HEK293 (cell line): ENCODE data around the gene ZFP57.

ENCODE experiments used
- CTCF ChIA-PET: fragments of 350-600 bp; formaldehyde crosslinking; extraction: SDS; loops from one replicate; lab custom pipeline; 2021; ENCODE audit warnings: antibody characterized with exemption; lab: Yijun Ruan, JAX
- POLR2A ChIA-PET: fragments of 300-600 bp; formaldehyde crosslinking; extraction: SDS; loops from one replicate; lab custom pipeline; 2020; ENCODE audit warnings: antibody characterized with exemption, inconsistent platforms; lab: Yijun Ruan, JAX
- H3K27ac ChIP-seq: fragments of 200-500 bp; sonication (Bioruptor generic); 2 replicates; pipeline ENCODE4 v1.5.1; 2014; ENCODE audit warnings: low read depth, low read length, control low read depth, inconsistent platforms; ENCODE audit errors: extremely low read depth
- H3K36me3 ChIP-seq, 2 experiments: fragments of 200-500 bp in 1 of 2; sonication (Bioruptor generic) in 1 of 2; 1 replicate in 1 of 2; 2 replicates in 1 of 2; pipeline ENCODE4 v1.5.1; 2014 to 2017; ENCODE audit warnings: inconsistent platforms in 2 of 2, low read length in 2 of 2; ENCODE audit not compliant: control insufficient read depth in 2 of 2, insufficient read depth in 1 of 2
- H3K4me1 ChIP-seq: fragments of 200-500 bp; sonication (Bioruptor generic); 2 replicates; pipeline ENCODE4 v1.5.1; 2014; ENCODE audit warnings: mild to moderate bottlenecking, low read length, inconsistent platforms; ENCODE audit not compliant: control insufficient read depth, insufficient read depth
- H3K4me3 ChIP-seq: 2 replicates; pipeline ENCODE4 v1.5.1; 2011; ENCODE audit warnings: low read depth, mild to moderate bottlenecking, control low read depth, low read length, moderate library complexity
- H3K9me3 ChIP-seq: fragments of 200-500 bp; sonication (Bioruptor generic); 2 replicates; pipeline ENCODE4 v1.5.1; 2014; ENCODE audit warnings: low read depth, low read length, inconsistent platforms; ENCODE audit not compliant: control insufficient read depth, insufficient read depth
- AEBP2 ChIP-seq: fragments of 450-650 bp; formaldehyde crosslinking; IDR thresholded peaks from 2 replicates; pipeline ENCODE4 v1.5.1; 2016; ENCODE audit warnings: missing biosample characterization, missing genetic modification characterization, borderline replicate concordance
- KLF16 ChIP-seq: fragments of 450-650 bp; formaldehyde crosslinking; IDR thresholded peaks from 2 replicates; pipeline ENCODE4 v1.5.1; 2017; ENCODE audit warnings: missing biosample characterization, missing genetic modification characterization
- KLF8 ChIP-seq: fragments of 450-650 bp; formaldehyde crosslinking; IDR thresholded peaks from 2 replicates; pipeline ENCODE4 v1.5.1; 2016; ENCODE audit warnings: missing biosample characterization, missing genetic modification characterization
- MZF1 ChIP-seq: fragments of 450-650 bp; formaldehyde crosslinking; IDR thresholded peaks from 2 replicates; pipeline ENCODE4 v1.5.1; 2017; ENCODE audit warnings: missing biosample characterization, missing genetic modification characterization, borderline replicate concordance
- SP2 ChIP-seq: fragments of 450-650 bp; formaldehyde crosslinking; IDR thresholded peaks from 2 replicates; pipeline ENCODE4 v1.5.1; 2016; ENCODE audit warnings: missing biosample characterization, missing genetic modification characterization
- ZBTB10 ChIP-seq: fragments of 450-650 bp; formaldehyde crosslinking; IDR thresholded peaks from 2 replicates; pipeline ENCODE4 v1.5.1; 2016; ENCODE audit warnings: missing biosample characterization, missing genetic modification characterization
- ZBTB49 ChIP-seq: fragments of 450-650 bp; formaldehyde crosslinking; IDR thresholded peaks from 2 replicates; pipeline ENCODE4 v1.5.1; 2016; ENCODE audit warnings: missing biosample characterization, missing genetic modification characterization, low read depth
- ZBTB6 ChIP-seq: fragments of 450-650 bp; formaldehyde crosslinking; IDR thresholded peaks from 2 replicates; pipeline ENCODE4 v1.5.1; 2017; ENCODE audit warnings: missing biosample characterization, missing genetic modification characterization
- ZNF133 ChIP-seq: fragments of 450-650 bp; formaldehyde crosslinking; IDR thresholded peaks from 2 replicates; pipeline ENCODE4 v1.5.1; 2016; ENCODE audit warnings: missing biosample characterization, missing genetic modification characterization
- ZNF2 ChIP-seq: fragments of 450-650 bp; formaldehyde crosslinking; IDR thresholded peaks from 2 replicates; pipeline ENCODE4 v1.5.1; 2016; ENCODE audit warnings: missing biosample characterization, missing genetic modification characterization
- ZNF280D ChIP-seq: fragments of 450-650 bp; formaldehyde crosslinking; IDR thresholded peaks from 2 replicates; pipeline ENCODE4 v1.5.1; 2016; ENCODE audit warnings: missing biosample characterization, missing genetic modification characterization
- ZNF292 ChIP-seq: fragments of 450-650 bp; formaldehyde crosslinking; IDR thresholded peaks from 2 replicates; pipeline ENCODE4 v1.5.1; 2016; ENCODE audit warnings: low read depth, missing biosample characterization, missing genetic modification characterization, borderline replicate concordance
- ZNF362 ChIP-seq: fragments of 450-650 bp; formaldehyde crosslinking; IDR thresholded peaks from 2 replicates; pipeline ENCODE4 v1.5.1; 2016; ENCODE audit warnings: missing biosample characterization, missing genetic modification characterization
- ZNF404 ChIP-seq: fragments of 450-650 bp; formaldehyde crosslinking; IDR thresholded peaks from 2 replicates; pipeline ENCODE4 v1.5.1; 2017; ENCODE audit warnings: missing biosample characterization, missing genetic modification characterization
- ZNF416 ChIP-seq: fragments of 450-650 bp; formaldehyde crosslinking; IDR thresholded peaks from 2 replicates; pipeline ENCODE4 v1.5.1; 2016; ENCODE audit warnings: missing biosample characterization, missing genetic modification characterization
- ZNF473 ChIP-seq: fragments of 450-650 bp; formaldehyde crosslinking; IDR thresholded peaks from 2 replicates; pipeline ENCODE4 v1.5.1; 2017; ENCODE audit warnings: missing biosample characterization, missing genetic modification characterization
- ZNF48 ChIP-seq: fragments of 450-650 bp; formaldehyde crosslinking; IDR thresholded peaks from 2 replicates; pipeline ENCODE4 v1.5.1; 2016; ENCODE audit warnings: missing biosample characterization, missing genetic modification characterization
- ZNF514 ChIP-seq: fragments of 450-650 bp; formaldehyde crosslinking; IDR thresholded peaks from 2 replicates; pipeline ENCODE4 v1.5.1; 2016; ENCODE audit warnings: missing biosample characterization, missing genetic modification characterization
- ZNF596 ChIP-seq: fragments of 450-650 bp; IDR thresholded peaks from 2 replicates; pipeline ENCODE4 v1.5.0; 2018; ENCODE audit warnings: missing biosample characterization, mild to moderate bottlenecking, missing genetic modification characterization, moderate library complexity
- ZNF76 ChIP-seq: fragments of 450-650 bp; formaldehyde crosslinking; IDR thresholded peaks from 2 replicates; pipeline ENCODE4; 2016; ENCODE audit warnings: low read depth, missing biosample characterization, missing genetic modification characterization, borderline replicate concordance
- ZNF768 ChIP-seq: fragments of 450-650 bp; formaldehyde crosslinking; IDR thresholded peaks from 2 replicates; pipeline ENCODE4 v1.5.1; 2018; ENCODE audit warnings: missing biosample characterization, mild to moderate bottlenecking, missing genetic modification characterization
- ZSCAN16 ChIP-seq: fragments of 450-650 bp; formaldehyde crosslinking; IDR thresholded peaks from 2 replicates; pipeline ENCODE4 v1.5.1; 2016; ENCODE audit warnings: missing biosample characterization, missing genetic modification characterization

The ZFP57 gene

GRCh38 chr6:29726571-29727194 is 45.7 kb upstream of the ZFP57 start:
- no peak overlapping the region for H3K27ac ChIP-seq
- CTCF ChIA-PET, result interaction anchor here (0.6 to 3.9 kb wide), 11 partner anchors 11 to 375 kb away, joined by 3 to 19 read pairs (median 4); no protein-coding TSS in a partner anchor
- H3K4me1 ChIP-seq, result no peaks in the 10 kb centered on the region; the same call in 1 of the 2 replicates
- H3K9me3 ChIP-seq, result no peaks in the 10 kb centered on the region
- no peak overlapping the region for H3K4me3 ChIP-seq
- POLR2A ChIA-PET, result no interaction called here
- peaks cover 11 to 41% of the 10 kb centered on the region in 2 experiments; a peak in 2 of 3 replicates for H3K36me3 ChIP-seq
- TF ChIP-seq ZNF404 (no peak), ZNF133 (no peak), ZNF416 (tag by site-specific recombination) (no peak), ZNF2 (no peak), ZNF514 (tag by site-specific recombination) (no peak), ZNF292 (tag by site-specific recombination) (no peak), SP2 (tag by site-specific recombination) (no peak), ZNF596 (no peak), ZNF48 (tag by site-specific recombination) (no peak), MZF1 (no peak), ZBTB49 (tag by site-specific recombination) (no peak), ZNF280D (tag by site-specific recombination) (no peak), ZNF473 (tag by site-specific recombination) (no peak), ZBTB10 (tag by site-specific recombination) (no peak), ZBTB6 (no peak)

GRCh38 chr6:29726001-29726400 is 45.0 kb upstream of the ZFP57 start:
- Histone ChIP-seq H3K27ac (no peak overlapping the region), H3K4me1 (no peaks in the 10 kb centered on the region; the same call in 1 of the 2 replicates), H3K9me3 (no peaks in the 10 kb centered on the region), H3K36me3 (peaks cover 11 to 41% of the 10 kb centered on the region in 2 experiments; a peak in 2 of 3 replicates), H3K4me3 (no peak overlapping the region)
- POLR2A ChIA-PET, result no interaction called here
- CTCF ChIA-PET, result interaction anchor here (0.6 to 3.9 kb wide), 8 partner anchors 12 to 119 kb away, joined by 3 to 16 read pairs (median 3); no protein-coding TSS in a partner anchor
- TF ChIP-seq ZNF768 (tag by site-specific recombination) (no peak), ZNF362 (tag by site-specific recombination) (no peak), ZNF76 (tag by site-specific recombination) (no peak), KLF16 (no peak), AEBP2 (no peak), ZSCAN16 (tag by site-specific recombination) (no peak), KLF8 (tag by site-specific recombination) (no peak)
